BJ (cell line): ENCODE data around the gene MTURN. TPM values are rescaled to one million over a fixed set of nuclear protein-coding genes. Genes with fewer than 3 reads are reported as not detected.

ENCODE experiments used
- CTCF ChIA-PET: fragments of 350-600 bp; formaldehyde crosslinking; extraction: SDS; loops from one replicate; lab custom pipeline; 2021; ENCODE audit warnings: antibody characterized with exemption, inconsistent platforms; lab: Yijun Ruan, JAX
- POLR2A ChIA-PET: fragments of 300-600 bp; sonication (Branson Sonifier 250); formaldehyde crosslinking; extraction: SDS; loops from one replicate; lab custom pipeline; 2021; ENCODE audit warnings: antibody characterized with exemption; lab: Charles Lee
- DNase-seq: peaks from one replicate; pipeline ENCODE4 v3.0.0-alpha.2; 2011; ENCODE audit warnings: low read depth
- H3K27me3 ChIP-seq: 2 replicates; pipeline ENCODE4 v1.6.0; 2011; ENCODE audit warnings: low read length; ENCODE audit not compliant: control insufficient read depth, insufficient read depth
- H3K36me3 ChIP-seq: 2 replicates; pipeline ENCODE4 v1.5.1; 2011; ENCODE audit warnings: low read length; ENCODE audit not compliant: control insufficient read depth, insufficient read depth
- H3K4me3 ChIP-seq: 2 replicates; pipeline ENCODE4 v1.5.1; 2011; ENCODE audit warnings: low read depth, mild to moderate bottlenecking, control low read depth, low read length
- CTCF ChIP-seq: IDR thresholded peaks from 2 replicates; pipeline ENCODE4 v1.5.1; 2011; ENCODE audit warnings: low read depth, mild to moderate bottlenecking, control low read depth, inconsistent platforms, low read length, moderate library complexity; ENCODE audit not compliant: insufficient read depth
- polyA plus RNA-seq: library from polyadenylated mRNA; depleted of rRNA; stranded (reverse); fragments of >200 nt; gene quantifications from 2 replicates; pipeline ENCODE4 v1.2.3, GENCODE V29; 2011

The MTURN gene
- polyA plus RNA-seq, 1 experiment, result 7.0 TPM

DNA sequence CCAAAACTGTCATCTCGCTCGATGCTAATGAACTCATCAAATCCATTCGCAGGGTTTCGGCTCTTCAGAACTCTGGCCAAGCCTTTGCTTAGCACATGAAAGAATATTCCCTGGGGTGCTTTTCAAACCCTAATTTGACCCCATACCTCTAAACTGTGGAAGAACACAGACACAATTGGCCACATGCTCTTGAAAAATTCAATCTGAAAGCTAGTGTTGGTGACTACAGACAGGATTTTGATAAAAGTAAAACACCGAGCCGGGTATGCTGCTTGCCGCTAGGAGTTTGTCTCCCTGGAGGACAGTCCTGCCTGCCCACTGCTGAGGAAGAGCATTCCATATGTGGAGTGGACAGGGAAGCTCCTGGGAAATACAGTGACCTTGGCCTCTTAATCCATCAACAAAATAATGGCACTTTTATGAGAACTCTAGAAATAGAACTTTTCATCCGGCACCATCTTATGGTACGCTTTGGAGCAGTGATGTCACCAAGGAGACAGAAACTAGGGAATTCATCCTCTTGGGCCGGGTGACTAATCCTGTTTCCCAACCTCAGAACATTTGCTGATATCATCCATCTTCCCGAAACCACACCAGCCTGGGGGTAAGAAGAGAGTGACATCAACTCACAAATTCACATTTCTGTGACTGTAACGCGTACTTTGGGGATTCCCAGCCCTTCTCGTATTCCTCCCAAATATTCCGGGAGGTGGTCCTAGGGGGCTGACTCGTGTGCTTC is 34.2 kb downstream of the MTURN start:
- CTCF ChIA-PET, result interaction anchor here (0.8 to 2.0 kb wide), 3 partner anchors 13 to 244 kb away, joined by 3 to 4 read pairs (median 3); no protein-coding TSS in a partner anchor

DNA sequence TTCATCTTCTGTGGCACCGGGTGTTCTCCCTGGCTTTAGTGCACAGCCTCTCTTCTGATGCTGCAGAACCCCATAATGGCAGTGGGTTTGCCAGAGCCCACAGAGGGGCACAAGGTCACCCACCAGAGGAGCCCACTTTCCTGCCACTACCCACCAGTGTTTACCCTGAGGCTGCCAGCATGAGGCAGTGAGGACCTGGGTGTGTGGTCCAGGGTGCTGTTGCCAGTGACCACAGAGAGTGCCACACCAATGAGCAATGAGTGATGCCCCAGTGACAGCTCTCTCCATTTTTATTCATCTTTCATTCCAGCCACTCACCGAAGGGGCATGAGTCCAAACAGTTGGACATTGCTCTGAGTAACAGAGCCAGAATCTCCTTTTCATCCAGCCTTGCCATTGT is 34.8 kb downstream of the MTURN start:
- H3K4me3 ChIP-seq, result no peak overlapping the region
- no peak for DNase-seq
- TF ChIP-seq CTCF, result no peak
- H3K27me3 ChIP-seq, result no peaks in the 10 kb centered on the region
- no peaks in the 10 kb centered on the region for H3K36me3 ChIP-seq
- POLR2A ChIA-PET, result no interaction called here
- CTCF ChIA-PET, result interaction anchor here (1.1 to 2.0 kb wide), 2 partner anchors 39 to 109 kb away, joined by 3 to 4 read pairs; no protein-coding TSS in a partner anchor

More for the DNA sequence above, 34.2 kb downstream of the MTURN start:
- no peaks in the 10 kb centered on the region for H3K36me3 ChIP-seq
- no peak for TF ChIP-seq CTCF
- H3K4me3 ChIP-seq, result no peak overlapping the region
- DNase-seq, result peak; percentile 81
- H3K27me3 ChIP-seq, result no peaks in the 10 kb centered on the region
- POLR2A ChIA-PET, result no interaction called here

GRCh38 chr7:30170476-30171205 is 35.9 kb downstream of the MTURN start:
- Histone ChIP-seq H3K36me3 (no peaks in the 10 kb centered on the region), H3K4me3 (no peak overlapping the region), H3K27me3 (no peaks in the 10 kb centered on the region)
- CTCF ChIA-PET, result interaction anchor here (0.6 to 1.1 kb wide), 2 partner anchors 38 to 232 kb away, joined by 3 to 5 read pairs; no protein-coding TSS in a partner anchor
- TF ChIP-seq CTCF, result no peak
- POLR2A ChIA-PET, result no interaction called here
- DNase-seq, result no peak

- no peak for TF ChIP-seq CTCF
- ChIA-PET POLR2A (no interaction called here), CTCF (interaction anchor here (3.0 kb wide), 1 partner anchor 8 kb away, joined by 16 read pairs; no protein-coding TSS in a partner anchor)
- no peaks in the 10 kb centered on the region for H3K36me3 ChIP-seq
- H3K27me3 ChIP-seq, result no peaks in the 10 kb centered on the region
- DNase-seq, result no peak
- no peak overlapping the region for H3K4me3 ChIP-seq
Measured at GRCh38 chr7:30171766-30172447, 37.1 kb downstream of the MTURN start.
